ENCODE measurements around the gene FARP1. TPM values are rescaled to one million over a fixed set of nuclear protein-coding genes. Genes with fewer than 3 reads are reported as not detected.

FARP1 gene
- total RNA-seq, 1 donor from 2014 or later, result 128 TPM

GRCh38 chr13:98208606-98209005, 65.7 kb downstream of the FARP1 start:
- Histone ChIP-seq H3K9ac (ENCODE audit: low read length) (no peak overlapping the region), H3K9me3 (ENCODE audit: insufficient read depth, low read depth, low read length) (peaks cover 3% of the 10 kb centered on the region), H3K79me2 (ENCODE audit: insufficient read depth, low read length) (peaks cover 68% of the 10 kb centered on the region), H3K36me3 (ENCODE audit: insufficient read depth, low read length) (no peaks in the 10 kb centered on the region), H3K27ac (ENCODE audit: low read depth, low read length) (peak overlapping the region; percentile 91), H3K4me3 (ENCODE audit: insufficient read depth, low read depth, low read length) (no peak overlapping the region), H3K4me2 (ENCODE audit: low read length) (no peak overlapping the region), H3K27me3 (ENCODE audit: insufficient read depth, low read length) (no peaks in the 10 kb centered on the region), H3K4me1 (ENCODE audit: insufficient read depth, low read length) (peaks cover 24% of the 10 kb centered on the region), H2AFZ (ENCODE audit: low read depth, low read length) (no peak overlapping the region), H4K20me1 (ENCODE audit: insufficient read depth, low read length) (peaks cover 4% of the 10 kb centered on the region)
- H3K4me1 Mint-ChIP-seq (ENCODE audit: low read depth, unreplicated experiment), result peaks cover 30% of the 10 kb centered on the region
- TF ChIP-seq CTCF (IDR thresholded peaks at IDR 0.05; ENCODE audit: insufficient read depth, low read depth, low read length), result no peak
- TF ChIP-seq EZH2 (IDR thresholded peaks at IDR 0.05; ENCODE audit: insufficient read depth, low read length), result no peak
- FAIRE-seq (no peak), DNase-seq (ENCODE audit: low read depth) (no peak)
- H3K27me3 Mint-ChIP-seq (ENCODE audit: low read depth, unreplicated experiment), result no peaks in the 10 kb centered on the region
- peak overlapping the region; percentile 60 for H3K4me3 Mint-ChIP-seq (ENCODE audit: unreplicated experiment)
- peak overlapping the region; percentile 99 for H3K27ac Mint-ChIP-seq (ENCODE audit: unreplicated experiment)
- peaks cover 36% of the 10 kb centered on the region for H3K9me3 Mint-ChIP-seq (ENCODE audit: unreplicated experiment)
- H3K36me3 Mint-ChIP-seq (ENCODE audit: low read depth, unreplicated experiment), result peaks cover 20% of the 10 kb centered on the region

DNA sequence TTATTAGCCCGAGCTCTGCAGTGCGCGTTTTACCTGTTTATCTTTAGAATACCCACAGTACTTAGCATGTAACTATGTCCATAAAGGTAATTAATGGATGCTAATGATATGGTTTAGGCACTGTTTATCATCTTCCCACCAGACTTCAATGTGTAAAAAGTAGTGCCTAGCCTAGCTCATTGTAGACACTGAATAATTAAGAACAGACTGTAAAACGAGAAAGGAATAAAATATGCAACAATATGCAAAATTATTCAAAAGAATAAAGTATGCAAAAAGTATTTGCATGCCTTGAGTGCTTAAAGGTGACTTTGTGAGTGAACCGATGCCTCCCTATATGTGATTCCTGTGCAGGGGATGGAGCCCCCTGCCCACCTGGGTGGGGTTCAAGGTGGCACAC, 69.9 kb downstream of the FARP1 start:
- Histone ChIP-seq H3K9ac (ENCODE audit: low read length) (no peak overlapping the region), H3K27me3 (ENCODE audit: insufficient read depth, low read length) (no peaks in the 10 kb centered on the region), H3K36me3 (ENCODE audit: insufficient read depth, low read length) (no peaks in the 10 kb centered on the region), H3K79me2 (ENCODE audit: insufficient read depth, low read length) (peaks cover 47% of the 10 kb centered on the region), H3K4me2 (ENCODE audit: low read length) (no peak overlapping the region), H2AFZ (ENCODE audit: low read depth, low read length) (no peak overlapping the region), H3K4me1 (ENCODE audit: insufficient read depth, low read length) (peaks cover 46% of the 10 kb centered on the region), H3K27ac (ENCODE audit: low read depth, low read length) (no peak overlapping the region), H3K9me3 (ENCODE audit: insufficient read depth, low read depth, low read length) (no peaks in the 10 kb centered on the region), H3K4me3 (ENCODE audit: insufficient read depth, low read depth, low read length) (no peak overlapping the region), H4K20me1 (ENCODE audit: insufficient read depth, low read length) (peaks cover 4% of the 10 kb centered on the region)
- DNase-seq (ENCODE audit: low read depth) (no peak), FAIRE-seq (no peak)
- H3K27ac Mint-ChIP-seq (ENCODE audit: unreplicated experiment), result no peak overlapping the region
- peaks cover 14% of the 10 kb centered on the region for H3K36me3 Mint-ChIP-seq (ENCODE audit: low read depth, unreplicated experiment)
- H3K9me3 Mint-ChIP-seq (ENCODE audit: unreplicated experiment), result peaks cover 17% of the 10 kb centered on the region
- no peak overlapping the region for H3K4me3 Mint-ChIP-seq (ENCODE audit: unreplicated experiment)
- H3K4me1 Mint-ChIP-seq (ENCODE audit: low read depth, unreplicated experiment), result peaks cover 38% of the 10 kb centered on the region
- no peaks in the 10 kb centered on the region for H3K27me3 Mint-ChIP-seq (ENCODE audit: low read depth, unreplicated experiment)
- TF ChIP-seq CTCF (IDR thresholded peaks at IDR 0.05; ENCODE audit: insufficient read depth, low read depth, low read length), result no peak
- no peak for TF ChIP-seq EZH2 (IDR thresholded peaks at IDR 0.05; ENCODE audit: insufficient read depth, low read length)

DNA sequence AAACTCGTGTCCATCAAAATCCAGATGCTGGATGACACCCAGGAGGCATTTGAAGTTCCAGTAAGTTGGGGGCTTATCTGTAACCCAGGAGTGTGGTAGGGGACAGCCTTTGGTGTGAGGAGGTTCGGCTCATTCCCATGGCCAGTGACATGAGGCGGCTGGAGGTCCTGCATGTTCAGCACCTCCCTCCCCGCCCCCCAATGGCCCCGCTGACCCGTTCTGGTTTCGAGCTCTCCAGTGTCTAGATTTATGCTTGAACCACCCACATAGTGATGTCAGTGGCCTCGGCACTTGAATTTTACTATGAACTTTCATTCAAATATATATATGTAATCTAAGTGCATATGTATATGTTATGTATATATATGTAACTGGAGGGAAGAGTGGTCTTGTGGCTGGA, 70.5 kb downstream of the FARP1 start:
- H3K4me1 ChIP-seq (ENCODE audit: insufficient read depth, low read length), result peaks cover 43% of the 10 kb centered on the region
- H3K36me3 ChIP-seq (ENCODE audit: insufficient read depth, low read length), result no peaks in the 10 kb centered on the region
- TF ChIP-seq EZH2 (IDR thresholded peaks at IDR 0.05; ENCODE audit: insufficient read depth, low read length), result no peak
- TF ChIP-seq CTCF (IDR thresholded peaks at IDR 0.05; ENCODE audit: insufficient read depth, low read depth, low read length), result no peak
- no peak for FAIRE-seq
- peaks cover 4% of the 10 kb centered on the region for H4K20me1 ChIP-seq (ENCODE audit: insufficient read depth, low read length)
- H3K9ac ChIP-seq (ENCODE audit: low read length), result no peak overlapping the region
- H3K4me3 Mint-ChIP-seq (ENCODE audit: unreplicated experiment), result no peak overlapping the region
- H3K27me3 ChIP-seq (ENCODE audit: insufficient read depth, low read length), result no peaks in the 10 kb centered on the region
- H3K9me3 Mint-ChIP-seq (ENCODE audit: unreplicated experiment), result peaks cover 17% of the 10 kb centered on the region
- DNase-seq (ENCODE audit: low read depth), result no peak
- H3K27ac Mint-ChIP-seq (ENCODE audit: unreplicated experiment), result no peak overlapping the region
- no peak overlapping the region for H3K27ac ChIP-seq (ENCODE audit: low read depth, low read length)
- H3K79me2 ChIP-seq (ENCODE audit: insufficient read depth, low read length), result peaks cover 50% of the 10 kb centered on the region
- H3K36me3 Mint-ChIP-seq (ENCODE audit: low read depth, unreplicated experiment), result peaks cover 14% of the 10 kb centered on the region
- no peaks in the 10 kb centered on the region for H3K27me3 Mint-ChIP-seq (ENCODE audit: low read depth, unreplicated experiment)
- H3K4me1 Mint-ChIP-seq (ENCODE audit: low read depth, unreplicated experiment), result peaks cover 33% of the 10 kb centered on the region
- H2AFZ ChIP-seq (ENCODE audit: low read depth, low read length), result no peak overlapping the region
- no peak overlapping the region for H3K4me3 ChIP-seq (ENCODE audit: insufficient read depth, low read depth, low read length)
- H3K9me3 ChIP-seq (ENCODE audit: insufficient read depth, low read depth, low read length), result no peaks in the 10 kb centered on the region
- no peak overlapping the region for H3K4me2 ChIP-seq (ENCODE audit: low read length)

Data from astrocyte (in vitro differentiated cells and primary cell).